Fibroblast of lung (primary cell): ENCODE measurements around the gene RPRD1A. TPM values are rescaled to one million over a fixed set of nuclear protein-coding genes. Genes with fewer than 3 reads are reported as not detected.

ENCODE experiments used
- DNase-seq, 2 donors: peaks; one replicate each; pipeline versions ENCODE4 v3.0.0 to v3.0.0-alpha.2; 2010; ENCODE audit warnings: low read depth in 2 of 2
- H2AFZ ChIP-seq: 2 replicates; pipeline ENCODE4 v1.5.1; 2012; ENCODE audit warnings: low read length, control low read depth, inconsistent platforms
- H3K27ac ChIP-seq: 2 replicates; pipeline ENCODE4 v1.5.1; 2011; ENCODE audit warnings: low read length, control low read depth; ENCODE audit not compliant: insufficient read depth
- H3K27me3 ChIP-seq: 2 replicates; pipeline ENCODE4 v1.5.1; 2011; ENCODE audit warnings: mild to moderate bottlenecking, low read length; ENCODE audit not compliant: control insufficient read depth, insufficient read depth
- H3K36me3 ChIP-seq: 2 replicates; pipeline ENCODE4 v1.5.1; 2011; ENCODE audit warnings: low read length; ENCODE audit not compliant: control insufficient read depth, insufficient read depth
- H3K4me1 ChIP-seq: 2 replicates; pipeline ENCODE4 v1.5.1; 2011; ENCODE audit warnings: low read length; ENCODE audit not compliant: control insufficient read depth, insufficient read depth; ENCODE audit errors: extremely low read depth
- H3K4me2 ChIP-seq: 2 replicates; pipeline ENCODE4 v1.5.1; 2011; ENCODE audit warnings: low read length, control low read depth; ENCODE audit not compliant: insufficient read depth; ENCODE audit errors: extremely low read depth
- H3K4me3 ChIP-seq, 4 experiments: fragments of 200-600 bp in 1 of 4; sonication (generic) in 1 of 4; replicated peaks in 1 of 4; 2 replicates each; pipeline ENCODE4 v1.5.1; 2011 to 2016; ENCODE audit warnings: low read length in 4 of 4, low read depth in 3 of 4, mild to moderate bottlenecking in 3 of 4, control low read depth in 2 of 4, inconsistent platforms in 1 of 4, mixed read lengths in 1 of 4; ENCODE audit not compliant: insufficient read depth in 1 of 4; ENCODE audit errors: control extremely low read depth in 1 of 4
- H3K79me2 ChIP-seq: 2 replicates; pipeline ENCODE4 v1.5.1; 2012; ENCODE audit warnings: mild to moderate bottlenecking, low read length, inconsistent platforms; ENCODE audit not compliant: control insufficient read depth, insufficient read depth
- H3K9ac ChIP-seq: 2 replicates; pipeline ENCODE4 v1.5.1; 2011; ENCODE audit warnings: mild to moderate bottlenecking, low read length, control low read depth; ENCODE audit not compliant: insufficient read depth
- H3K9me3 ChIP-seq: 2 replicates; pipeline ENCODE4 v1.5.1; 2012; ENCODE audit warnings: low read depth, low read length; ENCODE audit not compliant: control insufficient read depth, insufficient read depth
- H4K20me1 ChIP-seq: 2 replicates; pipeline ENCODE4 v1.5.1; 2011; ENCODE audit warnings: low read length; ENCODE audit not compliant: control insufficient read depth, insufficient read depth; ENCODE audit errors: extremely low read depth
- EZH2 ChIP-seq: IDR thresholded peaks from 2 replicates; pipeline ENCODE4 v1.5.1; 2012; ENCODE audit warnings: low read length, control low read depth, mild to moderate bottlenecking; ENCODE audit errors: missing control alignments
- polyA plus RNA-seq, 2 donors: library from polyadenylated mRNA; depleted of rRNA in 1 of 2; stranded (reverse) in 1 of 2; unstranded in 1 of 2; fragments of >200 nt; gene quantifications; 2 replicates each; pipeline ENCODE4 v1.2.1, GENCODE V29; 2011 to 2012; ENCODE audit warnings: missing spikeins in 1 of 2
- total RNA-seq: library from RNA; depleted of rRNA; stranded (reverse); fragments of >200 nt; gene quantifications from 2 replicates; pipeline ENCODE4 v1.2.1, GENCODE V29; 2014
- TF ChIP-seq, protein P1 (sequence below), 2 donors: IDR thresholded peaks in 1 of 2; conservative IDR thresholded peaks in 1 of 2; 1 replicate in 1 of 2; 2 replicates in 1 of 2; pipeline ENCODE4 v1.5.1; 2011 to 2012; ENCODE audit warnings: low read length in 2 of 2, control low read depth in 1 of 2, inconsistent platforms in 1 of 2, low read depth in 1 of 2, mild to moderate bottlenecking in 1 of 2

Gene RPRD1A
- total and polyA plus RNA-seq, 2 donors (not counting 1 experiment from before 2014, with no cell fraction given) = 36.4 to 46.2 TPM

DNA sequence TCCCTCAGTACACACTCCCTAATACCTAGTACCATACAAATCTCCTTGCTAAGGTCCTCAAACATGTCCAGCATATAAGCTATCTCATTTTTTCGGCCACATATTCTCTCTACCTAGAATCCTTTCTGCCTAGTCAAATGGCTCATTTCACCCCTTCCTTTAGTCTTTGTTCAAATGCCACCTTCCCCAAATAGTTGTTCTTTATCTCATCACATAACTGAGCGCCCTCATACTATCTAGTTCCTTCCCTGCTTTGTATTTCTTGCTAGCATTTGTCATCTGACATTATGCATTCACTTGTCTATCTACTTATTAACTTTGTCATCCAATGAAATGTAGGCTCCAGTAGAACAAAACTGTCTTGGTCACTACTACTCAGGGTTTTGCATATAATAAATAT lies 35.5 kb downstream of the RPRD1A start:
- no peaks in the 10 kb centered on the region for H4K20me1 ChIP-seq
- H3K36me3 ChIP-seq = peaks cover 2% of the 10 kb centered on the region
- H3K4me1 ChIP-seq = no peaks in the 10 kb centered on the region
- no peak overlapping the region for H3K4me2 ChIP-seq
- H3K4me3 ChIP-seq = no peak overlapping the region
- DNase-seq = no peak
- H2AFZ ChIP-seq = no peak overlapping the region
- TF ChIP-seq, protein P1, sequence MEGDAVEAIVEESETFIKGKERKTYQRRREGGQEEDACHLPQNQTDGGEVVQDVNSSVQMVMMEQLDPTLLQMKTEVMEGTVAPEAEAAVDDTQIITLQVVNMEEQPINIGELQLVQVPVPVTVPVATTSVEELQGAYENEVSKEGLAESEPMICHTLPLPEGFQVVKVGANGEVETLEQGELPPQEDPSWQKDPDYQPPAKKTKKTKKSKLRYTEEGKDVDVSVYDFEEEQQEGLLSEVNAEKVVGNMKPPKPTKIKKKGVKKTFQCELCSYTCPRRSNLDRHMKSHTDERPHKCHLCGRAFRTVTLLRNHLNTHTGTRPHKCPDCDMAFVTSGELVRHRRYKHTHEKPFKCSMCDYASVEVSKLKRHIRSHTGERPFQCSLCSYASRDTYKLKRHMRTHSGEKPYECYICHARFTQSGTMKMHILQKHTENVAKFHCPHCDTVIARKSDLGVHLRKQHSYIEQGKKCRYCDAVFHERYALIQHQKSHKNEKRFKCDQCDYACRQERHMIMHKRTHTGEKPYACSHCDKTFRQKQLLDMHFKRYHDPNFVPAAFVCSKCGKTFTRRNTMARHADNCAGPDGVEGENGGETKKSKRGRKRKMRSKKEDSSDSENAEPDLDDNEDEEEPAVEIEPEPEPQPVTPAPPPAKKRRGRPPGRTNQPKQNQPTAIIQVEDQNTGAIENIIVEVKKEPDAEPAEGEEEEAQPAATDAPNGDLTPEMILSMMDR (conservative IDR thresholded peaks at IDR 0.05 in 1 of 2, IDR thresholded peaks at IDR 0.05 in 1 of 2; ENCODE audit: low read depth in 1 of 2, low read length in 2 of 2) = no peak
- TF ChIP-seq EZH2 = no peak
- no peaks in the 10 kb centered on the region for H3K27me3 ChIP-seq
- H3K27ac ChIP-seq = no peak overlapping the region
- H3K9me3 ChIP-seq = no peaks in the 10 kb centered on the region
- no peaks in the 10 kb centered on the region for H3K79me2 ChIP-seq
- no peak overlapping the region for H3K9ac ChIP-seq

DNA sequence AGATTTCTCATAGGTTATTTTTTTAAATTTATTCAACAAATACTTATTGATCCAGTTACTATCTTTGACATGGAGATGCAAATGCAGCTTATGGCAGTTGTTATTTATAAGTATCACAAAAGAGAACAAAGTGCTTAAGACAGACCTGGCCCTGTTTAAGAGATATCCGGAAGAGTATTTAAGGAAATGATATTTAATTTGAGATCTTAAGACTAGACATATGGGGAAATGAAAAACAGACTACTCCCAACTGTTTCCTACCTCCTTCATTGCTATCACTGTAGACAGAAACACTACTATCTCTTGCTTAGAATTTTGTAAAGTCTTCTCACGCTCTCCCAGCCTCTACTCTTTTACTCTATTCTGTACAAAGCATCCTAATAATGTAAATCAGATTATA lies 36.0 kb downstream of the RPRD1A start:
- DNase-seq = no peak
- no peaks in the 10 kb centered on the region for H4K20me1 ChIP-seq
- no peak overlapping the region for H3K4me2 ChIP-seq
- H2AFZ ChIP-seq = no peak overlapping the region
- no peak overlapping the region for H3K27ac ChIP-seq
- no peaks in the 10 kb centered on the region for H3K79me2 ChIP-seq
- H3K9me3 ChIP-seq = no peaks in the 10 kb centered on the region
- H3K4me1 ChIP-seq = no peaks in the 10 kb centered on the region
- no peak overlapping the region for H3K4me3 ChIP-seq
- H3K36me3 ChIP-seq = peaks cover 2% of the 10 kb centered on the region
- H3K27me3 ChIP-seq = no peaks in the 10 kb centered on the region
- no peak for TF ChIP-seq EZH2
- TF ChIP-seq, protein P1 (conservative IDR thresholded peaks at IDR 0.05 in 1 of 2, IDR thresholded peaks at IDR 0.05 in 1 of 2; ENCODE audit: low read depth in 1 of 2, low read length in 2 of 2) = no peak
- no peak overlapping the region for H3K9ac ChIP-seq

DNA sequence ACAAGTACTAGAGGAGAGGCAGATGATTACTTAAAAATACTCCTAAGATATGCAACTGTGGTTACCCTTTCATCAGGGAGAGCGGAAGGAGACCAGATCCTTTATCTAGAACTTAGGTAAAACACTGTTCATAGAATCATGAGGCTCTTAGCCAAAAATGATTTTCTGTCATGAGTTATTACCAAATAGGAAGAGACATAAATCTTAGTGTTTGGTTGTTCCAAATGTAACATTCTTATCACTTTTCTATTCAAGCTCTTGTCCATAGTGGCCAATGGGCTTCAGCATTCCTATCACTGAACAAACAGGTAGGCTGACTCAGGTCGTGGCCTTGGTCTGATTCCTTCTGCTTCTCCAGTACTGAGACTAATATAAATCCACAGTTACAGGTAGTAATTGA lies 38.5 kb downstream of the RPRD1A start:
- Histone ChIP-seq H3K4me2 (no peak overlapping the region), H3K27me3 (no peaks in the 10 kb centered on the region), H3K9me3 (no peaks in the 10 kb centered on the region), H2AFZ (no peak overlapping the region), H3K36me3 (peaks cover 2% of the 10 kb centered on the region), H3K9ac (no peak overlapping the region), H4K20me1 (no peaks in the 10 kb centered on the region), H3K4me1 (peaks cover 4% of the 10 kb centered on the region), H3K79me2 (no peaks in the 10 kb centered on the region), H3K4me3 (no peak overlapping the region), H3K27ac (no peak overlapping the region)
- peak in 1 of 2 donors; percentile 70 for DNase-seq
- TF ChIP-seq EZH2 = no peak
- TF ChIP-seq, protein P1 (conservative IDR thresholded peaks at IDR 0.05 in 1 of 2, IDR thresholded peaks at IDR 0.05 in 1 of 2; ENCODE audit: low read depth in 1 of 2, low read length in 2 of 2) = no peak
